HG02623 (cell line): ENCODE measurements around the gene RTBDN.
"Not testable (repeated sequence)": the region's sequence is repeated elsewhere in the genome, so short reads cannot be mapped to it uniquely, and the experiment has no call there.

Source experiments
- ATAC-seq: cut with Tn5 transposase; IDR thresholded peaks from one replicate; pipeline ENCODE4 v1.9.1; 2021; ENCODE audit warnings: moderate library complexity; ENCODE audit not compliant: unreplicated experiment

The RTBDN gene

GRCh38 chr19:12825254-12826131 is 8.9 kb downstream of the RTBDN start:
- ATAC-seq = no peak

GRCh38 chr19:12821761-12822160 is 12.6 kb downstream of the RTBDN start:
- ATAC-seq = no peak

GRCh38 chr19:12817810-12818209 is 16.6 kb downstream of the RTBDN start:
- ATAC-seq = not testable (repeated sequence)

- not testable (repeated sequence) for ATAC-seq
Observed at GRCh38 chr19:12817188-12817587, 17.2 kb downstream of the RTBDN start.

- no peak for ATAC-seq
Observed at GRCh38 chr19:12815088-12815487, 19.3 kb downstream of the RTBDN start.

- peak; percentile 72 for ATAC-seq
Observed at GRCh38 chr19:12806242-12807081, 27.9 kb downstream of the RTBDN start, which contains the start of gene RNASEH2A. TSS of gene RNASEH2A (plus strand) at chr19:12806584. CDS start at chr19:12806674, 90 bp downstream.

- ATAC-seq = no peak
Observed at GRCh38 chr19:12804051-12804450, 30.3 kb downstream of the RTBDN start.

GRCh38 chr19:12802267-12803106 is 31.9 kb downstream of the RTBDN start:
- no peak for ATAC-seq

GRCh38 chr19:12801466-12802266 is 32.7 kb downstream of the RTBDN start, which contains the start of the genes PRDX2 and THSD8:
TSS of gene PRDX2 (minus strand) at chr19:12801800. CDS start at chr19:12801261, 539 bp downstream.
TSS of gene THSD8 (plus strand) at chr19:12802069. CDS start at chr19:12802072, 3 bp downstream.
- ATAC-seq = no peak

- ATAC-seq = no peak
Observed at GRCh38 chr19:12800923-12801465, 33.4 kb downstream of the RTBDN start.

GRCh38 chr19:12800466-12800770 is 34.0 kb downstream of the RTBDN start:
- no peak for ATAC-seq

- no peak for ATAC-seq
Observed at GRCh38 chr19:12799742-12800465, 34.5 kb downstream of the RTBDN start.

- not testable (repeated sequence) for ATAC-seq
Observed at GRCh38 chr19:12797607-12798006, 36.8 kb downstream of the RTBDN start.

- no peak for ATAC-seq
Observed at GRCh38 chr19:12797141-12797587, 37.2 kb downstream of the RTBDN start.

- ATAC-seq = no peak
Observed at GRCh38 chr19:12796146-12797071, 38.0 kb downstream of the RTBDN start.

GRCh38 chr19:12794971-12795381 is 39.4 kb downstream of the RTBDN start:
- no peak for ATAC-seq

GRCh38 chr19:12794196-12794941 is 40.0 kb downstream of the RTBDN start:
- no peak for ATAC-seq
